SK-N-SH (cell line): Measurements from ENCODE around the gene MBD3L5.

Source experiments
- EZH2phosphoT487 ChIP-seq: fragments of 200-600 bp; sonication (generic); IDR thresholded peaks from 2 replicates; pipeline ENCODE4 v1.6.1; 2017; ENCODE audit warnings: low read depth, mixed run types, mild to moderate bottlenecking, antibody characterized with exemption, moderate library complexity, borderline replicate concordance
- GABPA ChIP-seq: IDR thresholded peaks from 2 replicates; pipeline ENCODE4 v1.4.0; 2012; ENCODE audit warnings: low read depth, mild to moderate bottlenecking
- NRF1 ChIP-seq: IDR thresholded peaks from 2 replicates; pipeline ENCODE4 v1.6.1; 2012; ENCODE audit warnings: low read depth, mild to moderate bottlenecking, low read length
- SIN3A ChIP-seq: IDR thresholded peaks from 2 replicates; pipeline ENCODE4 v1.6.1; 2012; ENCODE audit warnings: low read depth, mild to moderate bottlenecking, low read length, moderate library complexity, borderline replicate concordance
- SMC3 ChIP-seq: IDR thresholded peaks from 2 replicates; pipeline ENCODE4 v1.6.1; 2012; ENCODE audit warnings: low read depth, low read length, improper control_type of control experiment
- TF ChIP-seq, protein P1 (sequence below): fragments of 200-600 bp; sonication (generic); IDR thresholded peaks from 2 replicates; pipeline ENCODE4 v1.6.1; 2017; ENCODE audit warnings: antibody characterized with exemption, mild to moderate bottlenecking, moderate library complexity

DNA sequence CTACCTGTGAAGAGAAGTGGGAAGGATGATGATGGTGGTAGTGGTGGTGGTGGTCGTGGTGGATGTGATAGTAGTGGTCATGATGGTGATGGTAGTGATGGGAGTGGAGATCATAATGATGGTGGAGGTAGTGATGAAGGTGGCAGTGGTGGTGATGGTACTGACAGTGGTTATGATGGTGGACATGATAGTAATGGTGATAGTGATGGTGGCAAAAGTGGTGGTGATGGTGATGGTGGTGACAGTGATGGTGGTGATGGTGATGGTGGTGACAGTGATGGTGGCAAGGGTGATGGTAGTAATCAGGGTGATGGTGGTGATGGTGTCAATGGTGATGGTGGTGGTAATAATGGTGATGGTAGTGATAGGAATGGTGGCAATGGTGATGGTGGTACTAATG is 35.3 kb upstream of the MBD3L5 start:
- no peak for TF ChIP-seq GABPA
- TF ChIP-seq, protein P1, sequence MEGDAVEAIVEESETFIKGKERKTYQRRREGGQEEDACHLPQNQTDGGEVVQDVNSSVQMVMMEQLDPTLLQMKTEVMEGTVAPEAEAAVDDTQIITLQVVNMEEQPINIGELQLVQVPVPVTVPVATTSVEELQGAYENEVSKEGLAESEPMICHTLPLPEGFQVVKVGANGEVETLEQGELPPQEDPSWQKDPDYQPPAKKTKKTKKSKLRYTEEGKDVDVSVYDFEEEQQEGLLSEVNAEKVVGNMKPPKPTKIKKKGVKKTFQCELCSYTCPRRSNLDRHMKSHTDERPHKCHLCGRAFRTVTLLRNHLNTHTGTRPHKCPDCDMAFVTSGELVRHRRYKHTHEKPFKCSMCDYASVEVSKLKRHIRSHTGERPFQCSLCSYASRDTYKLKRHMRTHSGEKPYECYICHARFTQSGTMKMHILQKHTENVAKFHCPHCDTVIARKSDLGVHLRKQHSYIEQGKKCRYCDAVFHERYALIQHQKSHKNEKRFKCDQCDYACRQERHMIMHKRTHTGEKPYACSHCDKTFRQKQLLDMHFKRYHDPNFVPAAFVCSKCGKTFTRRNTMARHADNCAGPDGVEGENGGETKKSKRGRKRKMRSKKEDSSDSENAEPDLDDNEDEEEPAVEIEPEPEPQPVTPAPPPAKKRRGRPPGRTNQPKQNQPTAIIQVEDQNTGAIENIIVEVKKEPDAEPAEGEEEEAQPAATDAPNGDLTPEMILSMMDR: no peak
- no peak for TF ChIP-seq NRF1
- no peak for TF ChIP-seq SIN3A
- TF ChIP-seq SMC3: no peak
- no peak for TF ChIP-seq EZH2phosphoT487
